HG02759 (cell line): ENCODE measurements around the gene MCL1.

Source experiments
- ATAC-seq: cut with Tn5 transposase; IDR thresholded peaks from one replicate; pipeline ENCODE4 v1.9.1; 2021; ENCODE audit warnings: mild to moderate bottlenecking, moderate library complexity; ENCODE audit not compliant: unreplicated experiment

MCL1 gene

DNA sequence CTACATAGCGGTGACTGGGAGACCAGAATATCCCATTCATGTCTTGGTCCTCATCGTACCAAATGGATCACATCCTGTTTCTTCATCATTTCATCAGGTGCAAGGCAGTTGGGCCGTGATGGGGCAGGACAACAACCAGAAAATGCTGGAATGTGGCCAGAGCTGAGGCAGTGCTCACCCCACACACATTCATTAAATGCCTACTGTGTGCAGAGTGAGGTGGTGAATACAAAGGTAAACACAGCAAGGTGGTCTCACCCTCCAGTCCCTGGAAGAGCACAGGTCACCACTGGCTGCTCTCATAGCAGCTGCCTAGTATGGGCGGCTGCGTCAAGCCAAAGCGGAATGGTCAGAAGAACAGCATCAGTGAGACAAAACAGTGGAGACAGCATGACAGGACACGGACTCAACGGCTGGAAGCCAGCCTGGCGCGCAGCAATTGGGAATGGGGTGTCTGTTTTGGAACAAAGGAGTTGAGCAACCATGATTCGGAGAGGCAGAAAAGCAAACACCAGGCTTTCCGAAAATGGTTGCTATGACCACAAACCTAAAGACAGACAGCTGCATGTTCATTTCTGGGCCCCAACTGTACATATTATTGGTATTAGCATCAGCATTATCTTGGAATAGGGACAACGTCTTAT lies 35.8 kb downstream of the MCL1 start:
- no peak for ATAC-seq

DNA sequence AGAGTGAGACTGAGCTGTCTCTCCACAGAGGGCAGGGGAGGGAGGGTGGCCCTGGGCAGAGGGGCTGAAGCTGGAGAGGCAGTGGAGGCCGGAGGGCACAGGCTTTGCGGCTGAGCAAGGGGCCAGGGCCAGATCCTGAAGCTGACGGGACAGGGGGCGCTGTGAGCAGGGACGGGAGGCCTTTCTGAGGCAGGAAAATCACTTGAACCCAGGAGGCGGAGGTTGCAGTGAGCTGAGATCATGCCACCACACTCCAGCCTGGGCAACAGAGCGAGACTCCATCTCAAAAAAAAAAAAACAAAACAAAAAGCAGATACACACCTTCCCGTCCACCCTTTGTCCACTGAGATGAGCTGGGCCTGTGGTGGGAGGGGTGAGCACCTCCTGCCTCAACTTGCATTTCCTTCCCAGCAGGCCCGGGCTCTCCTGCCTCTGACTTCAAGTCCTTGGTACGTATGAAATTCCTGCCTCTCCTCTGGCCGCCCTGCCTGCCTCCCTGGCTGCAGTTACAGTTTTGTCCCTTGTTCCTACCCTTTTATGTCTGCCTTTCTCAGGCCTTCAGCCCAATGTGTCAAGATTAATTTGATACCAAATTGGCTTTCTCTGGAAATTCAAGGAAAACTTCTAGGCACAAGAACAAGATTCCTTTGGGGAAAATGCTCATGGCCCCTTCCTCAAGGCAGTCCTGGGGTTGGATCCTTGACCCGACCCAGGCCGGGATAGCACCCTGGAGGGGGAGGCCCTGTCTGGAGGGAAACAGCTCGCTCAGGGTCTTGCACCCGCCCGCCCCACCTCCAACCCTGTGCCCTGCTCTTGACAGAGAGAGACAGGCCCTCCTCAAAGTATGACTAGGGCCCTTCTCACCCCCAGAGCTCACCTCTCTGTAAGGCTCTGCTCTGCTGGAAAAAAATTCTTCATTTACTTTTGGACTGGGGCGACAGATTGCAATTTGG lies 41.4 kb downstream of the MCL1 start:
- no peak for ATAC-seq

DNA sequence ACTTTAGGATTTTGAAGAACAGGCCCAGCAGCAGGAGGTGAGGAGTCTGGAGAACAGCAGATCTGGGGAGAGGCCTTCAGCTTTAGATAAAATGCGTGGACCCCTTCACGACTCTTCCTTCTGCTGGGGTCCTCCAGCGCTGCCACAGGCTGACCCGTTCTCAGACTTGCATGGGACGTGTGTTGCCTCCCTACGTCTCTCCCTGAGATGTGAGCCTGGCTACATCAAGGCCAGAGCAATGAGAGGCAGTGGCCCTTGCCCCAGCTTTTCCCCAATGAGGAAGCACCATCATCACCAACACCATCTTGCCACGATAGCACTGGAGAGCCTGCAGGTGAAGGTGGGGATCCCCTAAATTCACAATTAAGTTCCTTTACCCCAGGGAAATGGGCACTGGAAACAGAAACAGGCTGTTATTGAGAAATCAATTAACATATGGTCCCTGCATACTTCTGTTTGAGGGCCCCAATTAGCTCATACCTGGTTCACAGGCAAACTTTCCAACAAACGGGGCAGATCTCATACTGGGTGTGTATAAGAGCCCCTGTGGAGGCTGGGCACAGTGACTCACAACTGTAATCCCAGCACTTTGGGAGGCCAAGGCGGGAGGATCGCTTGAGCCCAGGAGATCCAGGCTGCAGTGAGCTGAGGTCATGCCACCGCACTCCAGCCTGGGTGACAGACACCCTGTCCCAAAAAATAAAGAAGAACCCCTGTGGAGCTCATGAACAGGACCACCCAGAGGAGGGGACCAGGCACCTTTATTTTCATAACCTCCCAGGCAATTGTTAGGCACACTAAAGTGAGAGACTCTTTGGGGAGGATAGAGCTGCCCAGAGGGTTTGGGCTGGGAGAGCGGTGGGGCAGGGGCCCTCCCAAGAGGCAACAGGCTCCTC lies 42.3 kb downstream of the MCL1 start:
- ATAC-seq: no peak

- ATAC-seq: no peak
Measured at GRCh38 chr1:150535511-150536287, 43.7 kb downstream of the MCL1 start.

DNA sequence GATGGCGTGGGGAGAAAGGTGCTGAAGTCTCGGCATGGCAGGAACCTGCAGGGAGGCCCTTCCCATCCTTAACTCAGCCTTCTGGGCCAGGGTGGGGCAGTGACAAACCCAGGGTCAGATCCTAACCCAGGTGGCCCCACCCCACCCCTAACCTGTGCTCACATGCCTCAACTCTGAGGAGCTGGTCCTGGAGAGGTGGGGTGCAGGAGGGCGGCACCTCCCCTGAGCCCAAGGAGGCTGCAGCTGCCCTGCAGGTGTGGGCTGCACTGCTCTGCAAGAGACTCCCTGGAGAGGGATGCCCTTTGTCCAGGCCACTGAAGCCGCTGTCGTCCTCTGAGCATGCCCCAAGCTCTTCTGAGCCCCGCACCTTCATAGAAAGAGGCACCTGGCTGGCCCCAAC lies 45.4 kb downstream of the MCL1 start:
- no peak for ATAC-seq

DNA sequence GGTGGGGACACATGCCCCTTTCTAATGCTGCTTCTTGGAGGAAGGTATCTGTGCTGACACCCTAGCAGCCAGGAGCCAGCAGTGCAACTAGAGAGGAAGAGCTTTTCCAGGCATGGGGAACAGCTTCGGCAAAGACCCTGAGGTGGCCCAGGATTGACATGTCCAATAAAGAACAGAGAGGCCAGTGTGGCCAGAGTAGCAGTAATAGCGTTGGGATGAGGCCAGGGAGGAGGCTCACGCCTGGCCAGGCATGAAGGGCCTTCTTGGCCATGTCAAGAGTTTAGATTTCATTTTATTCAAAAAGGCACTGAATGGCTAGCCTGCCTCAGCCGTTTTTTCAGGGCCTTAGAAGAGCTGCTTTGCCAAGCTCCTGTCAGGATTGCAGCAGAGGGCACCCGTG lies 46.5 kb downstream of the MCL1 start:
- ATAC-seq: no peak

GRCh38 chr1:150530491-150531159 lies 48.8 kb downstream of the MCL1 start:
- ATAC-seq: no peak

DNA sequence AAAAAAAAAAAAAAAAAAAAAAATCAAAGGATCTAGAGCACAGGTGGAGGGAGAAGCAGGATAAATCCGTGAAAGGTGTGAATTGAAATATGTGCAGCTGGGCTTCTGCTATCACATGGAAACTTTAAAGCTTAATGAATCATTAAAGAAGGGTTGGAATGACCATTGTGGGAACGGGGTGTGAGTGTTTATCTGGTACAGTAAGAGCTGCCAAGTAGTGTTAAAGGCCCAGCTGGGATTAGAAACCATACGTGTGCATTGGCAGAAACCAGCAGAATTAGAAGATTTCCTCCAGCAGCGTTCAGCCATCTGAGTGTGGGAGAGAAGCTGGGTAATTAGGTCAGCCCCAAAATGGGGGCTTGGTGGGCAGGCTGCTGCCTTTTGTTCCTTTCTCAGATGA lies 50.4 kb downstream of the MCL1 start:
- ATAC-seq: no peak

DNA sequence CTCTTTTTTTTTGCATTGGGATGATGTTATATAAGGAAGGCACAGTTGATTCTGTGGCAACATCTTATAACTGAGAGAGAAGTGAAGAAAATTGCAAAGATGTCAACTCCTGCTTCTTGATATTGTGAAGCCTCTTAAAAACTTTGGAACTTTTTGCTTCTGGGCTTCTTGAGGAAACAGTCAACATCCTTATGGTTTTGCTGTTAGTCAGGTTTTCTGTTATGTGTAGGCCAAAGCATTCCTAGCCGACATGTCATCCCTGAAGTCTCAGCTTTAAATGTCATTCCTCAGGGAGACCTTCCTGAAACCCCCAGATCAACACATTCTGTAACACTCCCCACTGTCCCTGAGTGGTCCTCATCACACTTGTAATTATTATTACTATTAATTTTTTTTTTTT lies 51.2 kb downstream of the MCL1 start:
- ATAC-seq: no peak

- no peak for ATAC-seq
Measured at GRCh38 chr1:150525348-150525747, 54.1 kb downstream of the MCL1 start.
